Right lung (tissue), 5 donors: ENCODE measurements around the gene ASCC2. TPM values are rescaled to one million over a fixed set of nuclear protein-coding genes. Genes with fewer than 3 reads are reported as not detected.

Experiments used
- DNase-seq, 2 donors: peaks; one replicate each; pipeline ENCODE4 v3.0.0-alpha.2; 2013
- polyA plus RNA-seq, 5 donors: library from polyadenylated mRNA; unstranded; fragments of 120-200 nt; gene quantifications; one replicate each; pipeline versions ENCODE4 v1.2.1 to v1.2.3, GENCODE V29; 2013; ENCODE audit warnings: inconsistent platforms in 1 of 5, low replicate concordance in 1 of 5; ENCODE audit not compliant: insufficient read length in 5 of 5, insufficient read depth in 1 of 5

Gene ASCC2
- polyA plus RNA-seq, 5 donors = 45.6 to 57.4 (median 51.9) TPM

DNA sequence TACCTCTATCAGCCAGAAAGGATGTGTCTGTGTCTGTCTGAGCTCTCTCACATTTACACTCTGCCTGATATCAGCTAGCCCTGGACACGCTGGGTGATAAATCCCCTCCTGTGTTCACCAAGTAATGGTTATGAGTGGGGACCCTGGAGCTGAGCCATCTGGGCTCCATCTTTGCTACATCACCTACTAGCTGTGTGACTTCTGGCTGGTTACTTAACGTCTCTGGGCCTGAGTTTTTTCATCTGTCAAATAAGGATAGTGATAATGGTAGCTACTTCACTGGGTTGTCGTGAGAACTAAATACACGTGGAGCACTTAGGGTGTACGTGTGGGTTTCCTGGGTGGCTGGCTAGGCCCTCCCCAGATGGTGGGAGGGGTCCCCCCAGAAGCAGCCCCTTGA, 48.0 kb downstream of the ASCC2 start:
- no peak for DNase-seq

DNA sequence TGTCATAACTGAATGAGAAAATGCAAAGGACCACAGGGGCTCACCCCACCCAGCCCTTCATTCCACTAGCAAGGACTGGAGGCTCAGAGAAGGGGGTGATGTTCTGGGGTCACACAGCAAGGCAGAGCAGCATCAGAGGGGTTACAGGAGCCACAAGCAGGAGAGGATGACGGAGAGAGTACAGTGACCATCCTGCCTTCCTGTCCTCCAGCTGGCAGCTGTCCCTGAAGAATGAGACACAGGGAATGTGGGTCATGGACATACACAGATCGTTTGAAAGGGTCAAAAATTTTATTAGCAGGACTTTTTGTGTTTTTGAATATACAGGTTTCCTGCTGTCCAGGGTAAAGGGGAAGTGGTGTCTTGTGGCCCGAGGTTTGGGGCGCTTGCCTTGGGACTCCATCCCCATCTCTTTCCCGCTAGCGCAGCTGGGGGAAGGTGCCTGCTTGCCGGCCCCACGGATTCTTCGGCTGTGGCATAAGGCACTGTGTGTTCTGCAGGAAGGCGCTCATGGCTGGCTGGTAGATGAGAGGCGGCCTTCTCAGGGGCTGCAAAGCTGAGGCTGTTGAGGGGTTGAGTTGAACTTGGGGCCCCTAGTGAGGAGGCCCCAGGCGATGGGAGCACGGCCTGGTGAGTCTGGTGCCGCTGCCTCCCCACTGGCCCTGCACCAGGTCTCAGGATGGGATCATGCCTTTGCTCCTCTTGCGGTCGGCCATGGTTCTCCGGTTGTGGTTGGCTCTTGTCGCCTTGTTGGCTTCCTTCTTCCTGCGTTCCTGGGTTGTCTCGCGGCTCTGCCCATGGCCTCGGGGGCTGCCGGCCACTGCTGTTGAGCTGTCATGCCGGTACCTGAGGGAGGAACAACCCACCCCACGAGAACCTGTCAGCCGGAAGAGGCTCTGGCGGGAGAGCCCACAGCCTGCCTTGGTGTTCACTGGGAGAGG, 49.5 kb downstream of the ASCC2 start:
- no peak for DNase-seq

- DNase-seq = no peak
Observed at GRCh38 chr22:29787371-29787980, 50.6 kb downstream of the ASCC2 start.

- DNase-seq = no peak
Observed at GRCh38 chr22:29786031-29786430, 52.0 kb downstream of the ASCC2 start.

GRCh38 chr22:29784451-29785361, 53.4 kb downstream of the ASCC2 start:
- peak in 1 of 2 donors; percentile 35 for DNase-seq

GRCh38 chr22:29782061-29782845, 55.8 kb downstream of the ASCC2 start:
- no peak for DNase-seq

DNA sequence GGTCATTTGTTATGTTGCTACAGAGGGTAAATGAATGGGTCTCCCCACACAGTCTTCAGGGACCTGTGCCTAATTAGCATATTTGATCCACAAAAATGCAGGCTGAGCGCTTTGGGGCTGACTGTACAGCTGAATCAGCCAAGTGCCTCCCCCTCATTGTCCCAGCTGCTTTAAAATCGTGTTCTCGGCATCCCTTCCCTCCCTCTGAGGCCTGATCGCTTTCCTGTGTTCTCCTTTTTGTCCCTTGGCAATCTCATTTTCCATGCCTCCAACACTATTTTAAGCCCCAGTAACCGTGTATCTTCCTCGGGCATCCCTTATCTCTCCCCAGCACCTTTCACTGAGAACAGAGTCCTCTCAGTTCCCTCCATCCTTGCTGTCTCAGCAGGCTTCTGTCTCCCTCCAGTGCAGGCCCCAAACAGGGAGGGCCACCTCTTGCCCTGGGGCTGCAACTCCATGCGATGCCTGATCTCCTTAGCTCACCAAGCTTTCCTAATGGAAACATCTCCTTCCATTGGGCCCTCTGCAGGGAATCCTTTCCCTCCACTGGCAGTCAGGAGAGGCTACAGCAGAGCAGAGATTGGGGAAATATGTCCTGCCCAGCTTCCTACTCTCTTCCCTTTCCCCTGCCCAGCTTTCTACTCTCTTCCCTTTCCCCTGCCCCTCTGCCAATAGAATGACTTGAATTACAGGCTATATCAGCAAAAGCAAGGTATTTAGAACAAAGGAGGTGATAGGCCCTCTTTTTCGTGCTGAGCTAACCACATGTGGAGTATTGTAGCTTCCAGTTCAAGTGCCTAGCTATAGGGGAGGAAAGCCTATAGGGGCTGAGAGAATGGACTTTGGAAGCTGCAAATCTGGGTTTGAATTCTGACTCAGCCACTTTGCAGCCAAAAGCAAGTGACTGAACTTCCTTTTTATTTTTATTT, 57.1 kb downstream of the ASCC2 start:
- no peak for DNase-seq

GRCh38 chr22:29780220-29780619, 57.9 kb downstream of the ASCC2 start:
- DNase-seq = no peak

DNA sequence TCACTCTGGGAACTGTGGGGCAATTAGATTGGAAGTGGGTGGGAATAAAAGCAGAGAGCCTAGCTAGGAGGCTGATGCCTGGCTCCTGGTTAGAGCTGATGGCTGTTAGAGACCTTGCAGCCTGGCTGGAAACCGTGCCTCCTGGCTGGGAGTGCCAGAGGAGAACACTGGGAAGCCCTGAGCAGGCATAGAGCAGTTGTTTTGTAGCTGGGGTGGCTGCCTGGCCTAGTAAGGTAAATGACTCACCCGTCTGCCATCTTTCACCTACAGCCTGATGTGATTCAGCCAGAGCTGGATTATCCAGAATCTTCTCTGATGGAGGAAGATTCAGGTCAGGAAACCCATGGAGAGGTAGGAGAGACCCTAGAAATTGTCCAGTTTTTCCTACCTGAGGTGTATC, 64.8 kb downstream of the ASCC2 start:
- no peak for DNase-seq

DNA sequence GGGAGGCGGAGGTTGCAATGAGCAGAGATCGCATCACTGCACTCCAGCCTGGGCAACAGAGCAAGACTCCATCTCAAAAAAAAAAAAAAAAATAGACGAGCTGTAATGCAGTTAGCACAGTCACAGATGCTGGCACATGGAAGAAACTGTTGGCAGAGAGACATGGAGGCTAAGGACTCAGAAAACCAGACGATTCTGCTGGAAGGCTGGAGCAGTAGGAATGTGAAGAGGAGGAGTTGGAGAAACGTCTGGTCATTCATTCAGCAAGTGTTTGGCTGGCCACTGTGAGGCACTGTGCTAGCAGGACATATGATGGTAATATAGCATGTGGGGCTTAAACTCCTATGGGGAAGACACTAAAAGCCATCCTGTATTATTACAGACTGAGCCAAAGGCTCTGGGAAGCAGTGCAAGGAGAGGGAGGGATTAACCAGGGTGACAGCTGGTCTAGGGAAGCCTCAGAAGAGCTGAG, 65.9 kb downstream of the ASCC2 start:
- DNase-seq = no peak

GRCh38 chr22:29769723-29770321, 68.3 kb downstream of the ASCC2 start:
- peak in 1 of 2 donors; percentile 34 for DNase-seq

GRCh38 chr22:29768052-29768693, 69.9 kb downstream of the ASCC2 start:
- no peak for DNase-seq

DNA sequence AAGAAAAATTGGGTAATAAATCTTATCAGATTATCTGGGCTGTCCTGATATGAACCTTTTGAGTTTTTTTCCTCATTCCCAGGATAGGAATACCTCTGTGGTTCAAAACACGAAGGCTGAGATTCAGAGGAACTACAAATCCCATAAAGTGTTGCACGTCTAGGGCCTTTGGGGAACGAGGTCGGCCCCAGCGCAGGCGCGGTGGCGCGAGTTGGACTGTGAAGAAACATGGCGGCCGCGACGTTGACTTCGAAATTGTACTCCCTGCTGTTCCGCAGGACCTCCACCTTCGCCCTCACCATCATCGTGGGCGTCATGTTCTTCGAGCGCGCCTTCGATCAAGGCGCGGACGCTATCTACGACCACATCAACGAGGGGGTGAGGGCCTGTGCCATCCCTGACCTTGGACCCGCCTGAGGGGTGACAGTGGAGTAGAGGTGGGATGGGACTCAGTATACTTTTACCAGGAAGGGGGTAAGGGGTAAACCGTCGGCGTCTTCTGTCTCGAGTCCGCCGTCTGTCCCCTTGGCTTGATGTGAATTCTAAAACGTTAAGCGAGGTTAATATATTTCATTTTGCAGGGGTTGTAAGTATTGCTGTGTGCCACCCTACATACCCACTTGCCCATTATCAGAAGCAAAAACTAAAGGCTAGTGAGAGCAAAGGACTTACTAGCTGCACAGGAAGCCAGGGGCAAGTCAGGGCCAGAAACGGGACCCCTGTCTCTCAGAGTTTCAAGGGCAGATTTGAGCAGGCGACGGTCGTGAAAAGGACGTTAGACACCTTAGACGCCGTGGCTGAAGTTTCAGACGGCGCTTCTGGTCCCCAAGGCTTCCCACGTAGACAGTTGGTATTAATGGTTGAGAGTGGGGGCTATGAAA, 70.7 kb downstream of the ASCC2 start, which contains the start of gene UQCR10:
Gene UQCR10 (plus strand): TSS at position 199 of the 881 bp plus-strand sequence. CDS start 30 bp downstream, at position 229.
- peak; percentile 89 to 94 for DNase-seq

GRCh38 chr22:29766632-29767170, 71.4 kb downstream of the ASCC2 start, which contains the start of gene ZMAT5:
Gene ZMAT5 (minus strand): TSS chr22:29767007. CDS start chr22:29748544, 18,463 bp downstream.
- DNase-seq = peak in 1 of 2 donors; percentile 92

- DNase-seq = no peak
Observed at GRCh38 chr22:29765905-29766631, 72.0 kb downstream of the ASCC2 start.

GRCh38 chr22:29762263-29762662, 75.8 kb downstream of the ASCC2 start:
- no peak for DNase-seq

DNA sequence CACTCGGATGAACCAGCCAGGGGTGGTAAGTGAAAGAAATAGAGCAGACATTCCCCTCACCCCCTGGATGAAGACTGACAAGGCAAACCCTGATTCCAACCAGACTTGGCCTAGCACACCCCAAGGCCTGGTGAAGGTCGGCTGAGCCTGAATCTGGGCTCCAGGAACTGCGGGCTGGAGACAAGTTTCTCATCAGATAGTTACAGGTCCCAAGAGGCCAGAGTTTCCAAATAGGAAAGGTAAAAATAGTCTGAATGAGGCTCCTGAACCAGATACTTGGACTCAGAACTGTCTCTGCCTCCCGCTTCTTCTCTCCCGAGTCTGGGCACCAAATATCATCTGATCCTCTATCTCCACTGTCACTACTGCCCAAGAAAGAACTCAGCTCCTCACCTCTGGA, 79.1 kb downstream of the ASCC2 start:
- DNase-seq = no peak
